T47D (cell line): ENCODE measurements around the gene SLC7A7.
"Not testable (repeated sequence)": the region's sequence is repeated elsewhere in the genome, so short reads cannot be mapped to it uniquely, and the experiment has no call there.

Source experiments
- DNase-seq, 2 experiments: peaks; one replicate each; pipeline versions ENCODE4 v3.0.0 to v3.0.0-alpha.2; 2011 to 2012; ENCODE audit warnings: low read depth in 1 of 2, low spot score in 1 of 2
- JUND ChIP-seq: IDR thresholded peaks from 2 replicates; pipeline ENCODE4 v1.6.1; 2012; ENCODE audit warnings: low read depth
- in situ Hi-C: cut with HindIII; loops from 2 replicates; pipeline ENCODE4 v1.10.0; 2016; ENCODE audit warnings: low sequenced_read_pairs, low pct_unique_long_range_greater_than_20kb

SLC7A7 gene

DNA sequence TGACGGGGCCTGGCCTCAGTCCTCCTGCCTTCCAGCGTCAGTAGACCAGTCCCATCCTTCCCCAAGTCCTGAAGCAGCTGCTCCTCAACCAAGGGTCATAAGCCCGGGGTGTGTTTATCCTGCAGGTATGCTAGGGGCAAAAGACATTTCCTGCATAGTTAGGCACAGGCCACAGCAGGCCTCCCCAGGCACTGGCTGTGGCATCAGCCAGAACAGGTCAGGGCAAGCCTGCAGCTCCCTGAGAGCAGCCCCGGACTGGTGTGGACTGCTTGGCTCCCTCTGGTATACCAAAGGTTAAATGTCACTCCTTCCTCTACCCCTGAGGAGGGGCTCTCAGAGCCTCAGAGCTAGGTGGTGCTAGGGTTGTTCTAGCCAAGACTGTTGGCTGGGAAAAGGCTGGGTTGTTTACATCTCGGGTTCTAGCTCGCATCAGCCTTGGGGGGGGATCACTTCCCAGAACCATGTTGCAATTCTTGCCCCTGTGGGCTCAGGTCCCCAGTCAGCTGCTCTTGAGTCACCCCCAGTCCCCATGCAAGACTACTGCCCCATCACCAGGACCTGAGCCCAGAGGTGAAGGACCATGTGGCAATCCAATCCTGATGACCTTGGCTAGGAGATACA lies 24.0 kb upstream of the SLC7A7 start:
- TF ChIP-seq JUND = no peak
- in situ Hi-C loops = no loop called here

DNA sequence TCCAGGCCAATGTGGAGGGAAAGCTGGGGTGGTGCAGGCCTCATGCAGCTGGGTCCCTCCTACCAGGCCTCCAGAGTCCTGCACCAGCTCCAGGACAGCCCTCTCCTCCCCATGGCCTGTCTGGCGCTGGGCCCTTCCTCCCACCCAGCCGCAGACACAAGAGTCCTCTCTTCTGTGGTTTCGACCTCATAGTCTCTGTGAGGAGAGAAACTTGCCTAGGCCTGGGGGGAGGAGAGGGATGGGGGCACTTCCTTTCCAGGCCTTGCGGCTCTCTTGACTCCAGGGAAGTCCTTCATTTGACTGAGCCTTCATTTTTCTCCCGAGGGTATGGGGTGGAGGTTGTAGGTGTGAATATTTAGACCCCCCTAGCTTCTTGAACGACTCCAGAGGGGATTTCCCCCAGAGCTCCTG lies 23.4 kb upstream of the SLC7A7 start:
- DNase-seq = no peak
- TF ChIP-seq JUND = no peak
- in situ Hi-C loops = no loop called here

More for the DNA sequence above, 24.0 kb upstream of the SLC7A7 start:
- DNase-seq = no peak

DNA sequence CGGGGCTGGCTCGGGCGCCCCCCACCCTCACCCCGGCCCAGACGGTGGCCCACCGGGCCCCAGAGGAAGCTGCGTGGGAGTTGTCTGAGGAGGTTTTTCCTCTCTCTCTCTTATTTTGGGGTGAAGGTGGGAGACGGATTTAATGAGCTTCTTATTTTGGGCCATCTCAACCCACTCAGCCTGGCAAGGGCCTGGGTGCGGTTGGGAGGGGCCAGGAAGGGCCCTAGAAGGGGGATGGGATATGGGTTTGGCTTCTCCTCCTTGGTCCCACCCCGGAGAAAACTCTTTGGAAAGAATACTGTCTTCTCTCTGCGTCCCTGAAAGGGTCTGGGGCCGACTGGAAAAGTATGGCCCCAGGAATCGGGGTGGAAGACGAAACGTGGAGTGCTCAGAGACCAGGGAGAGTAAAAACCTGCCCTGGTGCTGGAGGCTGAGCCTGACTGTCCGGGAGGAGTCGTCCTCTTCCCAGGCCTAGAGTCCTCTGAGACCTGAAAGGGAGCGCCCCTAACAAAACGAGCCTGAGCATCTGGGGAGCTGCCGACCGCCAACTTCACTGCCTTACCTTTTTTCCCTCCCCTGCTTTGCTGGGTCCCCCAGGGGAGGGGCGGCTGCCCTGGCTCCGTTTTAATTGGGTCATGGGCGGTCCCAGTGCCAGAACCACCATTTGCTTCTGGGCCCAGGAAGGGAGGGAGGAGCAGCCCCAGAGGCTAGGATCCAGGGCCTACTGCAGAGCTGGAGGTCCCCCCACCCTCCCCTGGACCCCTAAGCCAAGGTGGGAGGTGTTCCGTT lies 22.7 kb upstream of the SLC7A7 start:
- in situ Hi-C loops = no loop called here
- no peak for TF ChIP-seq JUND
- no peak for DNase-seq

DNA sequence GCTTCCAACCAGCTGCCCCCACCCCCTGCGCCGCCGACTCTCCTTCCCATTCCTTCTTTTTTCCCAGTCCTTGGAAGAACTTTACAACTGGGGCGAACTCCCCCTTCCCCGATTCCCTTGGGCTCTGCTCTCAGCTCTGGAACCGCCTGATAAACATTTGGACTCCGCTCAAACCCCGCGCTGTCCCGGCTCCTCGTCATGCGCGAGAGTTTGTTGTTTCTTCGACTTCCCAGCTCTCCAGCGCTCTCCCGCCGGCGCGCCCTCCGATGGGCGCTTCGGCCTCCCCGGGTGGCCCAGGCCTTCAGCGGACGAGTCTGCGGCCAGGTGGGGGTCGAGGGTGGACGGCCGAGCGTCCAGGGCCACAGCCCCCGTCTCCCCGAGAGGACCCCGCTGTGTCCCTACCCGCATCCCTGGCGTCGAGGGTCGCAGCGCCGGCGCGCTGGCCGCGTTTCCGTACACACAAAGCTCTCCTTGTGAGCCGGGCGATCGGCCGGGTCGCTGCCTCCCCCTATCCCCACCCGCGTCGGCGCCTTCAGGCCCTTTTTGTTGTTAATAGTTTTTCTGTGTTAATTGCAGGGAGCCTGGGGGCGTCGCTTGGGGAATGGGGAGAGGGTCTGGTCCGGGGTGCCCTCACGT lies 22.0 kb upstream of the SLC7A7 start:
- peak; percentile 60 to 64 for DNase-seq
- in situ Hi-C loops = no loop called here

DNA sequence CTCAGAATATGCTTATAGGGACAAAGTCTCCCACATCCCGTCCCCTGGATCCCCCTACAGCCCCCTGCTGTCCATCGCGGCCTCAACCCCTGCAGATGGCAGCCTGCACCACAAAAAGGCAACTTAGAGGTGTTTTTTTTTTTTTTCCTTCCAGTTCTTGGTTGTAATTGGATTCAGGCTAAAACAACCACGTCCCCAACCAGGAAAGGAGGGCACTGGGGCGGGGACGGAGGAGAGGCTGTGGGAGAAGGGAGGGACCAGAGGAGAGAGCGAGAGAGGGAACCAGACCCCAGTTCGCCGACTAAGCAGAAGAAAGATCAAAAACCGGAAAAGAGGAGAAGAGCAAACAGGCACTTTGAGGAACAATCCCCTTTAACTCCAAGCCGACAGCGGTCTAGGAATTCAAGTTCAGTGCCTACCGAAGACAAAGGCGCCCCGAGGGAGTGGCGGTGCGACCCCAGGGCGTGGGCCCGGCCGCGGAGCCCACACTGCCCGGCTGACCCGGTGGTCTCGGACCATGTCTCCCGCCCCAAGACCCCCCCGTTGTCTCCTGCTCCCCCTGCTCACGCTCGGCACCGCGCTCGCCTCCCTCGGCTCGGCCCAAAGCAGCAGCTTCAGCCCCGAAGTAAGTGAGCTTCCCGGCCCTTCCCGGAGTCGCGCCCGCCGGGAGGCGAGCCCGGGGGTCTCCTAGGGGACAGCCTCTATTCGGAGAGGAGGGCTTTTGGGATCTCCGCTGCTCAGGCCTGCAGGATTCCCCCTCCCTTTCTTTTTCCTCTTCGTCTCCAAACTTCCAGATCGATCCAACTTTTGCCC lies 21.3 kb upstream of the SLC7A7 start, which contains the start of gene MMP14:
MMP14 (plus strand) TSS at position 285 of the 813 bp plus-strand sequence; CDS start at position 518, 233 bp downstream.
- no peak for DNase-seq
- TF ChIP-seq JUND = no peak
- in situ Hi-C loops = no loop called here

More for the DNA sequence above, 22.0 kb upstream of the SLC7A7 start:
- no peak for TF ChIP-seq JUND

DNA sequence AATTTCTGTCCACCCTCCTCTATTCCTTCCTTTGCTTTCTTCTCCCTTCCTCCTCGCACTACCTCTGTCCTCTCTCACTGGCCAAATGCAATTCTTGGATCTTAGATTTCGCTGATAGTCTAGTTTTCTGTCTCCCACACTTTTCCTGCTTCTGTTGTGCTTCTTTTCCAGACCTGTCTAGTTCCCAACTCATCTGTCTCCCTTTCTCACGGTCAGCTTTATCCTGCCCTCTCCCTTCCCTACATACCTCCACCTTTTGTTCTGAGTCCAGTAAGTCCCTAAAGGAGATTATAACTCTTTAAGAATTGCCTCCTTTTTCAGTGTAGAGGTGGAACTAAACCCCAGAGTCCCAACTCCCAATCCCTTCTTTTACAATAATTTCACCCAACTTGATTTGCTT lies 20.3 kb upstream of the SLC7A7 start:
- no peak for TF ChIP-seq JUND
- in situ Hi-C loops = no loop called here
- DNase-seq = no peak

DNA sequence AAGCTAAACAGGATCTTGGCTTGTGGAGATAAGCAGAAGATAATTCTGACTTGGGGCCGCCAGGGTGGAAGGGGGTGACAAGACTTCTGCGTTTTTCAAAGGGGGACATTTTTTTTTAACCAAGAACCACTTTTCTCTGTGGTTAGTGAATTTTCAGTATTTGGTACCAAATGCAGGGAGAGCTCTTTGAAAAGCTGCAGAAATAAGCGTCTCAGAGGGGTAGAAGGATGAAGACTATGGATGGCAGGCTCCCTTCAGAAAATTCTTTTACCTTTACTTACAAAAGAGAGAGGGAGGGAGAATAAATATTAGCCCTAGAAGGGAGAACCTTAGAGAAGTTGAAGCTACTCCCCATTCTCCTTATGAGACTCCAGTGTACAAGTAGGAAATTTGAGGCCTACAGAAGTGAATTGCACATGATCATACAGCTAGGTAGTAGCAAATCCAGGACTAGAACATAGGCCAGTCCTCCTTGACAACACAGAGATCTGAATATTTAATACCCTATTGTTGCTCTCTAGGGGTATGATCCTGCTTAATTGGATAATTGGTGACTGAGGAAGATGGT lies 15.3 kb upstream of the SLC7A7 start:
- TF ChIP-seq JUND = no peak
- in situ Hi-C loops = no loop called here
- no peak for DNase-seq

DNA sequence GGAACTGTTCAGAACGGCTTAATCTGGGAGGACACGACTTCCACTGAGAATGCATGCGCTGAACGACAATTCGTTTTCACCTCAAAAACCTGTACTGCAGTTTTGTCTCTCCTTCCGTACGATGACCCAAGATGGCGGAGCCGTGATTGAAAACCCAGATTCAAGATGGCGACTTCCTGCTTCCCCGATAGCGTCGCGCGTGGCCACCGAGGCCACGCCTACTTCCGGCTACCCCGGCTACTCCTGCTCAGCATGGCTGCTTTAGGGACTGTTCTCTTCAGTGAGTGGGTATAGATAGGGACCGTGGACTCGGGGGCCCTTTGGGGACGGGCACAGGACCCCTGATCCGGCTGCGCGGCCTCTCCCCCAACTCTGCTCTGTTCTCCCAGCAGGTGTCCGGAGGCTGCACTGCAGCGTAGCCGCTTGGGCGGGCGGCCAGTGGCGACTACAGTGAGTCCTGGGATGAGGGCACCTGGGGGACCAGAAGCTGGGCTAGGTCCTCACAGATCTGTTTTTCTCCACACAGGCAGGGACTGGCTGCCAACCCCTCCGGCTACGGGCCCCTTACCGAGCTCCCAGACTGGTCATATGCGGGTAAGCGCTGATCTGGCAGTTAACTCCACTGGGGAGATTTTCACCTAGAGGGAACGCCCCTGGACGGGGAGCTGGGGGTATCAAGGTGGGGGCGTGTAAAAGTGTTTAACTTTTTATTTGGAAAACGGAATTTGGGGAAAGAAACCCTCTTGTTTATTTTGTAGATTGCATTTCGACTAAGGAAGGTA lies 14.6 kb upstream of the SLC7A7 start, which contains the start of gene MRPL52:
MRPL52 (plus strand) TSS at position 227 of the 782 bp plus-strand sequence; CDS start at position 253, 26 bp downstream.
- in situ Hi-C loops = no loop called here
- TF ChIP-seq JUND = no peak
- peak; percentile 65 to 87 for DNase-seq

DNA sequence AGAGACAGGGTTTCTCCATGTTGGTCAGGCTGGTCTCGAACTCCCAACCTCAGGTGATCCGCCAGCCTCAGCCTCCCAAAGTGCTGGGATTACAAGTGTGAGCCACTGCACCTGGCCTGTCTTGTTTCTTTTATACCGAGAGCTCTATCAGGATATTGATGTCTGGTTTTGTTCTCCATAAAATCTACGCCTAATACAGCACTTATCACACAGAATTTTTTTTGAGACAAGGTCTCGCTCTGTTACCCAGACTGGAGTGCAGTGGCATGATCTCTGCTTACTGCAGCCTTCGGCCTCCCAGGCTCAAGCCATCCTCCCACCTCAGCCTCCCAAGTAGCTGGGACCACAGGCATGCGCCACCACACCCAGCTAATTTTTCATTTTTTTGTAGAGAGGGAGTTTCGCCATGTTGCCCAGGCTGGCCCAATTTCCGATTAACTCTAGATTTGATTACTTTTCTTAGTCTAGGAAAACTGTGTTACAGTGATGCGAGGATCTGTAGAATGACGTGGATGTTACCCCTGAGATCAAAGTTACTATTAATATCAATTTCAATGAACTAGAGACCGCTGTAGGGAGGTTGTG lies 13.9 kb upstream of the SLC7A7 start:
- in situ Hi-C loops, DNase-seq: not testable (repeated sequence)

DNA sequence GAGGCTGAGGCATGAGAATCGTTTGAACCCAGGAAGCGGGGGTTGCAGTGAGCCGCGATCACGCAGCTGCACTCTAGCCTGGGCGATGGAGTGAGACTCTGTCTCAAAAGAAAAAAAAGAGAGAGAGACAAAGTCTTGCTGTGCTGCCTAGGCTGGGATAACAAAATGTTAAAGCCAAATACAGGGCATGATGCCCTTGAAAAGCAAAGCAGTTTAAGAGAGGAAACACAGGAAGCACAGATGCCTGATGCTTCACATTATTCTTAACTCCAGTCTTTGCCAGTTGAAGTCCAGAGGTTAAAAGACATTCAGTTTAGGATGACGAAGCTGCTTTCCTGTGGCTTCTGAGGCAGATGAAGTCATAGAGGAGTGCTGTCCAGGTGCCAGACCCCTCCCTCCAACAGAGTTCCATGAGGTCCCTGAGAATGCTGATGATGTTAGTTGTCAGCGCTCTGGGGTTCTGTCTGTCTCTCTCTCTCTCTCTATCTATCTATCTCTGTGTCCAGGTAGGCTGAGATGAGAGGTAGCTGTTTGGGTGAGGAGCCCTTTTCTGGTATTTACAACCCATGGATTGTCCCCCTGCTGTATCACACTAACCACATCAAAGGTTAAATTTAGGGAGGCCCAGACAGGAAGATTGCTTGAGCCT lies 9.6 kb upstream of the SLC7A7 start:
- in situ Hi-C loops = no loop called here

More for the DNA sequence above, 9.6 kb upstream of the SLC7A7 start:
- DNase-seq = no peak
- TF ChIP-seq JUND = no peak
